Body of pancreas (tissue), 4 donors: ENCODE data around the gene RANBP10.

ENCODE experiments used
- CTCF ChIP-seq, 7 experiments: fragments of 450-650 bp in 4 of 7; fragments of 200-600 bp in 3 of 7; sonication (generic) in 3 of 7; IDR thresholded peaks; one replicate each; pipeline ENCODE4 v1.5.1; 2016 to 2019; ENCODE audit warnings: antibody characterized with exemption in 7 of 7
- POLR2A ChIP-seq, 3 donors: fragments of 450-650 bp; IDR thresholded peaks; one replicate each; pipeline ENCODE4 v1.6.1; 2016; ENCODE audit warnings: antibody characterized with exemption in 3 of 3, mild to moderate bottlenecking in 2 of 3

- TF ChIP-seq CTCF (IDR thresholded peaks at IDR 0.05) = no peak
- TF ChIP-seq POLR2A (IDR thresholded peaks at IDR 0.05) = no peak
Measured at GRCh38 chr16:67834242-67834614, 27.9 kb upstream of the RANBP10 start.
